MM.1S (cell line): Measurements from ENCODE around the gene PAPOLB.
A peak's percentile ranks its signal among the peaks of the same experiment; 100 is the strongest.

Experiments used
- DNase-seq: peaks from one replicate; pipeline ENCODE4 v3.0.0-alpha.2; 2015
- H2AFZ ChIP-seq: fragments of 300-600 bp; sonication (generic); 2 replicates; pipeline ENCODE4 v1.6.0; 2016; ENCODE audit warnings: antibody characterized with exemption, low read length
- H3F3A ChIP-seq: fragments of 300-600 bp; sonication (generic); 2 replicates; pipeline ENCODE4 v1.6.1; 2016; ENCODE audit warnings: mild to moderate bottlenecking, antibody characterized with exemption, low read length, moderate library complexity, mixed read lengths; ENCODE audit not compliant: insufficient read depth
- H3K27ac ChIP-seq: fragments of 300-600 bp; sonication (generic); 2 replicates; pipeline ENCODE4 v1.5.1; 2016; ENCODE audit warnings: mild to moderate bottlenecking, low read length
- H3K27me3 ChIP-seq: fragments of 300-600 bp; sonication (generic); replicated peaks from 2 replicates; pipeline ENCODE4 v1.6.0; 2016; ENCODE audit warnings: low read length; ENCODE audit not compliant: insufficient read depth
- H3K36me3 ChIP-seq: fragments of 300-600 bp; sonication (generic); replicated peaks from 2 replicates; pipeline ENCODE4 v1.6.1; 2016; ENCODE audit warnings: mild to moderate bottlenecking, low read length, mixed read lengths; ENCODE audit not compliant: insufficient read depth
- H3K4me1 ChIP-seq: fragments of 300-600 bp; sonication (generic); 2 replicates; pipeline ENCODE4 v1.6.1; 2016; ENCODE audit warnings: low read length, mixed read lengths
- H3K4me2 ChIP-seq: fragments of 300-600 bp; sonication (generic); 2 replicates; pipeline ENCODE4 v1.6.0; 2016; ENCODE audit warnings: low read depth, low read length
- H3K4me3 ChIP-seq: fragments of 300-600 bp; sonication (generic); 2 replicates; pipeline ENCODE4 v1.5.1; 2016; ENCODE audit warnings: low read length, mixed read lengths
- H3K79me2 ChIP-seq: fragments of 300-600 bp; sonication (generic); 2 replicates; pipeline ENCODE4 v1.6.1; 2016; ENCODE audit warnings: mixed run types, low read length, mixed read lengths
- H3K9ac ChIP-seq: fragments of 300-600 bp; sonication (generic); 2 replicates; pipeline ENCODE4 v1.6.1; 2016; ENCODE audit warnings: low read length, mixed read lengths
- H3K9me2 ChIP-seq: fragments of 300-600 bp; sonication (generic); replicated peaks from 2 replicates; pipeline ENCODE4 v1.6.1; 2016; ENCODE audit warnings: mild to moderate bottlenecking, low read length, mixed read lengths; ENCODE audit not compliant: insufficient read depth
- H3K9me3 ChIP-seq: fragments of 300-600 bp; sonication (generic); replicated peaks from 2 replicates; pipeline ENCODE4 v1.6.1; 2016; ENCODE audit warnings: mild to moderate bottlenecking, low read length, mixed read lengths; ENCODE audit not compliant: insufficient read depth
- H4K20me1 ChIP-seq: fragments of 300-600 bp; sonication (generic); 2 replicates; pipeline ENCODE4 v1.6.1; 2016; ENCODE audit warnings: mild to moderate bottlenecking, low read length, moderate library complexity, mixed read lengths; ENCODE audit not compliant: insufficient read depth
- CTCF ChIP-seq: fragments of 300-600 bp; sonication (generic); IDR thresholded peaks from 2 replicates; pipeline ENCODE4 v1.5.1; 2016; ENCODE audit warnings: antibody characterized with exemption, low read length, mixed read lengths
- EZH2 ChIP-seq: fragments of 300-600 bp; sonication (generic); optimal IDR thresholded peaks from 2 replicates; pipeline ENCODE3; 2017; ENCODE audit warnings: low read depth, mild to moderate bottlenecking, antibody characterized with exemption, low read length, mixed read lengths
- EZH2phosphoT487 ChIP-seq: fragments of 300-600 bp; sonication (generic); IDR thresholded peaks from 2 replicates; pipeline ENCODE4 v1.6.1; 2018; ENCODE audit warnings: antibody characterized with exemption, low read length

PAPOLB gene

GRCh38 chr7:4884164-4884563 lies 22.3 kb upstream of the PAPOLB start:
- H3K9me3 ChIP-seq = no peaks in the 10 kb centered on the region
- no peaks in the 10 kb centered on the region for H3K9me2 ChIP-seq
- no peak overlapping the region for H3K27ac ChIP-seq
- no peaks in the 10 kb centered on the region for H3K36me3 ChIP-seq
- no peaks in the 10 kb centered on the region for H3F3A ChIP-seq
- H3K4me1 ChIP-seq = no peaks in the 10 kb centered on the region
- no peaks in the 10 kb centered on the region for H4K20me1 ChIP-seq
- TF ChIP-seq EZH2 (no peak), CTCF (no peak), EZH2phosphoT487 (no peak)
- no peak for DNase-seq
- no peak overlapping the region for H3K4me3 ChIP-seq
- peaks cover 34% of the 10 kb centered on the region for H3K27me3 ChIP-seq
- H3K4me2 ChIP-seq = no peak overlapping the region
- H3K79me2 ChIP-seq = no peaks in the 10 kb centered on the region
- H2AFZ ChIP-seq = no peak overlapping the region
- no peak overlapping the region for H3K9ac ChIP-seq

- H3K9ac ChIP-seq = no peak within 1 kb of the TSS
- H3K27me3 ChIP-seq = peaks cover 40% of the 10 kb centered on the region
- no peak for TF ChIP-seq EZH2phosphoT487
- peak; percentile 13 for TF ChIP-seq CTCF
- no peak within 1 kb of the TSS for H3K27ac ChIP-seq
- H3K9me3 ChIP-seq = no peaks in the 10 kb centered on the region
- DNase-seq = no peak
- H2AFZ ChIP-seq = no peak within 1 kb of the TSS
- H3F3A ChIP-seq = no peaks in the 10 kb centered on the region
- no peak within 1 kb of the TSS for H3K4me3 ChIP-seq
- H3K36me3 ChIP-seq = no peaks in the 10 kb centered on the region
- H4K20me1 ChIP-seq = no peaks in the 10 kb centered on the region
- no peak within 1 kb of the TSS for H3K4me2 ChIP-seq
- no peaks in the 10 kb centered on the region for H3K9me2 ChIP-seq
- no peaks in the 10 kb centered on the region for H3K4me1 ChIP-seq
- no peaks in the 10 kb centered on the region for H3K79me2 ChIP-seq
Observed at GRCh38 chr7:4883372-4884144, 21.7 kb upstream of the PAPOLB start, which contains the start of gene RADIL. RADIL (minus strand) TSS chr7:4883716; CDS start chr7:4878139, 5,577 bp downstream.

- Histone ChIP-seq H3F3A (no peaks in the 10 kb centered on the region), H3K9me3 (no peaks in the 10 kb centered on the region), H3K9ac (no peak overlapping the region), H3K9me2 (no peaks in the 10 kb centered on the region), H2AFZ (no peak overlapping the region), H3K27me3 (peaks cover 46% of the 10 kb centered on the region), H3K27ac (no peak overlapping the region), H3K79me2 (no peaks in the 10 kb centered on the region), H3K4me3 (no peak overlapping the region), H3K36me3 (no peaks in the 10 kb centered on the region), H4K20me1 (no peaks in the 10 kb centered on the region), H3K4me1 (no peaks in the 10 kb centered on the region), H3K4me2 (no peak overlapping the region)
- TF ChIP-seq EZH2phosphoT487 = no peak
- no peak for TF ChIP-seq CTCF
- TF ChIP-seq EZH2 = no peak
- no peak for DNase-seq
Observed at GRCh38 chr7:4883033-4883371, 21.2 kb upstream of the PAPOLB start.
